Parathyroid adenoma (tissue), 2 donors: ENCODE measurements around the gene C4BPB.

Experiments
- H2AFZ ChIP-seq: fragments of 300-600 bp; sonication (generic); one replicate; pipeline ENCODE4 v1.7.0; 2017; ENCODE audit warnings: antibody characterized with exemption, mild to moderate bottlenecking
- H3K27ac ChIP-seq: fragments of 300-600 bp; sonication (generic); one replicate; pipeline ENCODE4 v1.7.0; 2017
- H3K27me3 ChIP-seq: fragments of 300-600 bp; sonication (generic); one replicate; pipeline ENCODE4 v1.7.0; 2017; ENCODE audit warnings: low read length; ENCODE audit not compliant: control insufficient read depth, insufficient read depth
- H3K36me3 ChIP-seq: fragments of 300-600 bp; sonication (generic); one replicate; pipeline ENCODE4 v1.7.0; 2017; ENCODE audit warnings: low read length; ENCODE audit not compliant: control insufficient read depth, insufficient read depth
- H3K4me1 ChIP-seq: fragments of 300-600 bp; sonication (generic); one replicate; pipeline ENCODE4 v1.7.0; 2017; ENCODE audit warnings: control low read depth
- H3K4me2 ChIP-seq: fragments of 300-600 bp; sonication (generic); one replicate; pipeline ENCODE4 v1.7.0; 2017; ENCODE audit warnings: low read length
- H3K4me3 ChIP-seq: fragments of 300-600 bp; sonication (generic); one replicate; pipeline ENCODE4 v1.7.0; 2017; ENCODE audit warnings: low read depth, low read length
- H3K79me2 ChIP-seq: fragments of 300-600 bp; sonication (generic); one replicate; pipeline ENCODE4 v1.7.0; 2017; ENCODE audit warnings: control low read depth
- H3K9ac ChIP-seq: fragments of 300-600 bp; sonication (generic); one replicate; pipeline ENCODE4 v1.7.0; 2017; ENCODE audit warnings: mild to moderate bottlenecking
- H3K9me3 ChIP-seq: fragments of 300-600 bp; sonication (generic); one replicate; pipeline ENCODE4 v1.7.0; 2017; ENCODE audit warnings: low read length; ENCODE audit not compliant: control insufficient read depth
- TF ChIP-seq, protein P1 (sequence below): fragments of 300-600 bp; sonication (generic); IDR thresholded peaks from one replicate; pipeline ENCODE4 v1.7.0; 2017; ENCODE audit warnings: antibody characterized with exemption, mild to moderate bottlenecking
- donor health status: primary hyperparathyroidism.

The C4BPB gene

DNA sequence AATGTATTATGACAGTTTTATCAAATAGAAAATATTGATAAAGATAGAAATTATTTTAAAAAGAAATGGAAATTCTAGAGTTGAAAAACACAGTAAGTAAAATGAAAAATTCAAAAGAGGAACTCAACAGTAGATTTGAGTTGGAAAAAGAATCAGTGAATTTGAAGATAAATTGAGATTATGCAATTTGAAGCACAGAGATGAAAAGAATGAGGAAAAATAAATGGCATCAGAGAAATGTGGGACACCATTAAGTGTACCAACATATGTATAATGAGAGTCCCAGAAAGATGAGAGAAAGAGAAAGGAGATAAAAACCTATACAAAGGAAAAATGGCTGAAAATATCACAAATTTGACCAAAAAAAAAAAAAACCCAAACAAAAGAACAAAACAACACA lies 40.4 kb downstream of the C4BPB start:
- Histone ChIP-seq H3K4me3 (no peak overlapping the region), H3K4me2 (no peak overlapping the region), H3K9me3 (peaks cover 4% of the 10 kb centered on the region), H2AFZ (no peak overlapping the region), H3K27me3 (no peaks in the 10 kb centered on the region), H3K27ac (no peak overlapping the region), H3K79me2 (no peaks in the 10 kb centered on the region), H3K36me3 (no peaks in the 10 kb centered on the region), H3K9ac (no peak overlapping the region), H3K4me1 (no peaks in the 10 kb centered on the region)
- TF ChIP-seq, protein P1, sequence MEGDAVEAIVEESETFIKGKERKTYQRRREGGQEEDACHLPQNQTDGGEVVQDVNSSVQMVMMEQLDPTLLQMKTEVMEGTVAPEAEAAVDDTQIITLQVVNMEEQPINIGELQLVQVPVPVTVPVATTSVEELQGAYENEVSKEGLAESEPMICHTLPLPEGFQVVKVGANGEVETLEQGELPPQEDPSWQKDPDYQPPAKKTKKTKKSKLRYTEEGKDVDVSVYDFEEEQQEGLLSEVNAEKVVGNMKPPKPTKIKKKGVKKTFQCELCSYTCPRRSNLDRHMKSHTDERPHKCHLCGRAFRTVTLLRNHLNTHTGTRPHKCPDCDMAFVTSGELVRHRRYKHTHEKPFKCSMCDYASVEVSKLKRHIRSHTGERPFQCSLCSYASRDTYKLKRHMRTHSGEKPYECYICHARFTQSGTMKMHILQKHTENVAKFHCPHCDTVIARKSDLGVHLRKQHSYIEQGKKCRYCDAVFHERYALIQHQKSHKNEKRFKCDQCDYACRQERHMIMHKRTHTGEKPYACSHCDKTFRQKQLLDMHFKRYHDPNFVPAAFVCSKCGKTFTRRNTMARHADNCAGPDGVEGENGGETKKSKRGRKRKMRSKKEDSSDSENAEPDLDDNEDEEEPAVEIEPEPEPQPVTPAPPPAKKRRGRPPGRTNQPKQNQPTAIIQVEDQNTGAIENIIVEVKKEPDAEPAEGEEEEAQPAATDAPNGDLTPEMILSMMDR = no peak

DNA sequence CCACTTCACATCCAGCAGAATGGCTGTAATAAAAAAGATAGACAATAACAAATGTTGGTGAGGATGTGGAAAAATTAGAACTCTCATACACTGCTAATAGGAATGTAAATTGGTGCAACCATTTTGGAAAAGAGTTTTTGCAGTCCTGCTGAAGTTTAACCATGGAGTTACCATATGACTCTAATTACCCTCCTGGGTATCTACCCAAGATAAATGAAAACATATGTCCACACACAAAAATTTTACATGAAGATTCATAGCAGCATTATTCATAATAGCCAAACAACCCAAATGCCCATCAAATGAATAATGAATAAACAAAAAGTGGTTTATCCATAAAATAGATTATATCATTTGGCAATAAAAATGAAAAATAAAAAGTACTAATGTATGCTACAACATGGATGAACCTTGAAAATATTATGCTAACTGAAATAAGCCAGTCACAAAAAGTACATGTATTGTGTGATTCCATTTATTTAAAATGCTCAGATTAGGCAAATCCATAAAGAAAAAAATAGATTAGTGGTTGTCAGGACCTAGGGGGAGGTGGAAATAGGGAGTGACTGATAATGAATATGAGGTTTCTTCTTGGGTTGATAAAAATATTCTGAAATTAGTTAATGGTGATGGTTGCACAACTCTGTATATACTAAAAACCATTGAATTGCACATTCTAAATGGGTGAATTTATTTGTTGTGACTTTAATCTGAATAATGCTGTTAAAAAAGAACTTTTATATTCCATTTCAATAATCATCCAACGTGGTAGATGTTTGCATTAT lies 41.8 kb downstream of the C4BPB start:
- TF ChIP-seq, protein P1 = no peak
- no peak overlapping the region for H3K9ac ChIP-seq
- H3K4me3 ChIP-seq = no peak overlapping the region
- no peak overlapping the region for H2AFZ ChIP-seq
- H3K27ac ChIP-seq = no peak overlapping the region
- no peaks in the 10 kb centered on the region for H3K36me3 ChIP-seq
- H3K4me2 ChIP-seq = no peak overlapping the region
- no peaks in the 10 kb centered on the region for H3K27me3 ChIP-seq
- peaks cover 4% of the 10 kb centered on the region for H3K9me3 ChIP-seq
- H3K4me1 ChIP-seq = no peaks in the 10 kb centered on the region
- H3K79me2 ChIP-seq = no peaks in the 10 kb centered on the region

DNA sequence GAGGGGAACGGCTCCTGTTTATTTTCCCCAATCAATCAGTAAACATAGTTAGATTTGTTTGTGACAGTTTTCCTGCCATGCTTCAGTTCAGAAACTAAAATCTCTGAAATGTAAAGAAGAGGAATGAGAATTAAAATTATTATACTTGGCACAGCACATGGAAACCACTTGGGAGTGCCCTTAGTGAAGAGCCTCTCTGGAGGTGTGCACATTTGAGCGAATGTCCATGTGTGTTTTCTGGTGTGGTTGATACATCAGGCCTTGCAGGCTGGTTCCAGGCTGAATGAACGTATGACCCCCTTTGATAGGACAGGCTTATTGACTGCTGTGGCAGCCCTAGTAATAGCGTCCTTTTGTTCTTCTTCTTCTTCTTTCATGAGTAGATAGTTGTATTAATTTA lies 42.5 kb downstream of the C4BPB start:
- H3K36me3 ChIP-seq = no peaks in the 10 kb centered on the region
- no peaks in the 10 kb centered on the region for H3K79me2 ChIP-seq
- no peak overlapping the region for H3K9ac ChIP-seq
- H2AFZ ChIP-seq = no peak overlapping the region
- no peaks in the 10 kb centered on the region for H3K27me3 ChIP-seq
- no peak overlapping the region for H3K4me2 ChIP-seq
- no peak overlapping the region for H3K27ac ChIP-seq
- peaks cover 4% of the 10 kb centered on the region for H3K9me3 ChIP-seq
- no peaks in the 10 kb centered on the region for H3K4me1 ChIP-seq
- H3K4me3 ChIP-seq = no peak overlapping the region
- TF ChIP-seq, protein P1 = no peak

DNA sequence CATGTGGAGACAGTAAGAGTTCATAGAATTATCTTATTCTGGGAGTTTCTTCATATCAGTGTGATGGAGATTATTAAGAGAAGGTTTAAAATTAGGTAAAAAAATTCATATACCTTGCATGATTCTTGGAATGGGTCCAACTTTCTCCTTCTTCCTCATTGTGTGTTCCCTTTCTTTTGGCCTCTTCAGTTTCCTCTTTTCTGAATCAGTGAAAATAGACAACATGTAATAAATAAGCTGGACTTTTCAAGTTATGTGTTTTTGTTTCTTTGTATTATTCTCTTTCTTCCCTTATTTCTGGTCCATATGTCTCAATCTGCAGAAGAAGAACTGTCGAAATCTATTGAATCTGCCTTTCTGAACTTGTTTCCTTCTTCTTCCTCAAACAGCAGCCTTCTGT lies 45.9 kb downstream of the C4BPB start:
- H2AFZ ChIP-seq = no peak overlapping the region
- TF ChIP-seq, protein P1 = no peak
- no peaks in the 10 kb centered on the region for H3K9me3 ChIP-seq
- no peak overlapping the region for H3K9ac ChIP-seq
- no peaks in the 10 kb centered on the region for H3K4me1 ChIP-seq
- H3K27me3 ChIP-seq = no peaks in the 10 kb centered on the region
- H3K4me2 ChIP-seq = no peak overlapping the region
- H3K36me3 ChIP-seq = no peaks in the 10 kb centered on the region
- H3K4me3 ChIP-seq = no peak overlapping the region
- no peaks in the 10 kb centered on the region for H3K79me2 ChIP-seq
- no peak overlapping the region for H3K27ac ChIP-seq

DNA sequence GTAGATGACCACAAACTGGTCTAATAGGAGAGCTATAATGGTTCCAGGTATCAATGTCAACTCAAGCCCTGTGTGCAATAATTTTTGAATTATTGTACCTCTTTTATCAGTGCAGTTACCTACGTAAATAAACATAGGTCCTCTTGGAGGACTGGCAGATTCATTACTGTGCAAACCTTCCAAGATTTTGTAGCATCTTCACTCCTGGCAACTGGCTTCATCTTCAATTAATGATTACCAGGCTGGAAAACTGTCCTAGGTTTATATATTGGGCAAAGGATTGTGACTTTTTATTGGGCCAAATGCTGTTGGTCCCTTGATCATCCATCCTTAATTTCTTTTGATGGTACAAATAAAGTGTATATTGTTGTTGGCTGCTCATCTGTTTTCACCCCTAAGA lies 51.0 kb downstream of the C4BPB start:
- H3K27me3 ChIP-seq = no peaks in the 10 kb centered on the region
- no peaks in the 10 kb centered on the region for H3K9me3 ChIP-seq
- H3K9ac ChIP-seq = no peak overlapping the region
- no peak overlapping the region for H3K4me3 ChIP-seq
- no peaks in the 10 kb centered on the region for H3K36me3 ChIP-seq
- TF ChIP-seq, protein P1 = no peak
- no peak overlapping the region for H3K4me2 ChIP-seq
- H3K79me2 ChIP-seq = no peaks in the 10 kb centered on the region
- H2AFZ ChIP-seq = no peak overlapping the region
- no peaks in the 10 kb centered on the region for H3K4me1 ChIP-seq
- no peak overlapping the region for H3K27ac ChIP-seq
